Measurements from ENCODE around the gene NUDT19. TPM values are rescaled to one million over a fixed set of nuclear protein-coding genes. Genes with fewer than 3 reads are reported as not detected.

Gene NUDT19
- total and polyA plus RNA-seq, 9 of the 15 experiments (the other 6 are each of a cell fraction or from before 2014, with no cell fraction given), result 9.6 to 38.6 (median 14.4) TPM

DNA sequence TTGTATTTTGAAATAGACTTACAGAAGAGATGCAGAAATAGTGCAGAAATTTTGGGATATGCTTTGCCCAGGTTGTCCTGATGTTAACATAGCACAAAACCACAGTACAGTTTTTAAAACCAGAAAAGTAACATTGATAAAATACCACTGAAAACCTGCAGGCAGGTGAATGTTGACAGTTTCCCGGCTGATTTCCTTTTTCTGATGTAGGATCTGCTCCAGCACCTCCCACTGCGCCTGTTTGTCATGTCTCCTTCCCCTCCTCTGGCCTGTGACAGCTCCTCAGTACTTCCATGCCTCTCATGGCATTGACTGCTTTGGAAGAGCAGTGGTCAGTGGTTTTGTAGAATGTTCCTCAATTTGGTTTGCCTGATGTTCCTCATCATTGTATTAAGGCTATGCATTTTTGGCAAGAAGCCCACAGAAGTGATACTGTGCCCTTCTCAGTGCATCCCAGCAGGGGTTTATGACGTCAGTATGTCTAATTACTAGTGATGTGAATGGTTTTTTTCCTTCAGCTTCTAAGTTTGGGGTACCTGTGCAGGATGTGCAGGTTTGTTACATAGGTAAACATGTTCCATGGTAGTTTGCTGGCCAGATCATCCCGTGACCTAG, 58.9 kb downstream of the NUDT19 start:
- no TSS peak for BruUV-seq (replicated peaks)
- POLR2A ChIA-PET, result interaction anchor here (1.0 kb wide), 1 partner anchor 59 kb away, joined by 3 read pairs; the partner anchor contains the start of gene NUDT19
- no peak overlapping the region for H3K4me2 ChIP-seq (ENCODE audit: insufficient read depth, low read length)

More for the DNA sequence above, 58.9 kb downstream of the NUDT19 start:
- DNase-seq (ENCODE audit: extremely low read depth in 1 of 4, low spot score in 3 of 4) (no peak), FAIRE-seq (no peak), ATAC-seq (no peak)
- CTCF ChIA-PET (ENCODE audit: low intra/inter-chr PET ratio), result no interaction called here
- TF ChIP-seq ATF7 (IDR thresholded peaks at IDR 0.05), result peak; percentile 18; the same call in 1 of the 2 replicates
- peak; percentile 54 for TF ChIP-seq NFIC (IDR thresholded peaks at IDR 0.05)
- TF ChIP-seq CREM (IDR thresholded peaks at IDR 0.05; ENCODE audit: low read depth), result 0 out of 2 replicates have a peak, but pooled peaks have one; percentile 16
- TF ChIP-seq, protein P1, sequence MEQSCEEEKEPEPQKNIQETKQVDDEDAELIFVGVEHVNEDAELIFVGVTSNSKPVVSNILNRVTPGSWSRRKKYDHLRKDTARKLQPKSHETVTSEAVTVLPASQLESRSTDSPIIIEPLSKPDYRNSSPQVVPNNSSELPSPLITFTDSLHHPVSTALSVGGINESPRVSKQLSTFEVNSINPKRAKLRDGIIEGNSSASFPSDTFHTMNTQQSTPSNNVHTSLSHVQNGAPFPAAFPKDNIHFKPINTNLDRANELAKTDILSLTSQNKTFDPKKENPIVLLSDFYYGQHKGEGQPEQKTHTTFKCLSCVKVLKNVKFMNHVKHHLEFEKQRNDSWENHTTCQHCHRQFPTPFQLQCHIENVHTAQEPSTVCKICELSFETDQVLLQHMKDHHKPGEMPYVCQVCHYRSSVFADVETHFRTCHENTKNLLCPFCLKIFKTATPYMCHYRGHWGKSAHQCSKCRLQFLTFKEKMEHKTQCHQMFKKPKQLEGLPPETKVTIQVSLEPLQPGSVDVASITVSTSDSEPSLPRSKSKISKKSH (CRISPR knock-in tag; IDR thresholded peaks at IDR 0.05), result no peak
- Histone ChIP-seq H3K27ac (ENCODE audit: extremely low read depth, low read depth, low read length) (no peak overlapping the region), H3K9me3 (replicated peaks; ENCODE audit: control insufficient read depth, insufficient read depth, low read depth, low read length) (no peaks in the 10 kb centered on the region), H2AFZ (ENCODE audit: low read depth, low read length) (no peak overlapping the region), H3K27me3 (ENCODE audit: control insufficient read depth in 2 of 2, insufficient read depth in 2 of 2, low read length in 2 of 2) (peaks cover 21 to 22% of the 10 kb centered on the region in 2 experiments; a peak in 4 of 5 replicates), H3K4me3 (no peak overlapping the region), H3K36me3 (ENCODE audit: control insufficient read depth, insufficient read depth, low read length) (no peaks in the 10 kb centered on the region), H4K20me1 (replicated peaks; ENCODE audit: control insufficient read depth, insufficient read depth, low read length) (no peaks in the 10 kb centered on the region), H3K79me2 (ENCODE audit: control insufficient read depth, insufficient read depth, low read length) (no peaks in the 10 kb centered on the region), H3K9ac (ENCODE audit: insufficient read depth in 1 of 2, low read depth in 2 of 2, low read length in 2 of 2) (no peak overlapping the region), H3K4me1 (replicated peaks in 1 of 2; ENCODE audit: control insufficient read depth in 2 of 2, insufficient read depth in 2 of 2, low read length in 2 of 2) (no peaks in the 10 kb centered on the region; a peak in 2 of 5 replicates), H3K9me1 (ENCODE audit: control insufficient read depth, insufficient read depth, low read length) (no peaks in the 10 kb centered on the region)
- in situ Hi-C loops (cut with MboI) (no loop called here), intact Hi-C loops (cut with micrococcal nuclease) (no loop called here)
- WGBS (ENCODE audit: insufficient coverage, low coverage, missing lambda C conversion rate), result 0% methylated on average over 4 of the region's 4 CpGs

All from K562 (cell line).